Calu3 (cell line): ENCODE measurements around the gene MRPL49. TPM values are rescaled to one million over a fixed set of nuclear protein-coding genes. Genes with fewer than 3 reads are reported as not detected.
A peak's percentile ranks its signal among the peaks of the same experiment; 100 is the strongest.
"Not testable (repeated sequence)": the region's sequence is repeated elsewhere in the genome, so short reads cannot be mapped to it uniquely, and the experiment has no call there.

Source experiments
- BruUV-seq: library from RNA; stranded (reverse); fragments of 400-500 nt; replicated peaks from 2 replicates; lab custom pipeline; 2021; lab: Mats Ljungman, UMichigan
- CTCF ChIA-PET: fragments of 300-600 bp; sonication (Branson Sonifier 250); formaldehyde crosslinking; loops from one replicate; lab custom pipeline; 2022; ENCODE audit warnings: antibody characterized with exemption; lab: Charles Lee
- DNase-seq: peaks from one replicate; pipeline ENCODE4 v3.0.0; 2022
- H3K27ac Mint-ChIP-seq: one replicate; pipeline ENCODE4 v1.8.0; 2022; ENCODE audit warnings: mixed read lengths; ENCODE audit not compliant: unreplicated experiment
- H3K27me3 Mint-ChIP-seq: one replicate; pipeline ENCODE4 v1.8.0; 2022; ENCODE audit warnings: mixed read lengths; ENCODE audit not compliant: unreplicated experiment
- H3K36me3 Mint-ChIP-seq: one replicate; pipeline ENCODE4 v1.8.0; 2022; ENCODE audit warnings: mild to moderate bottlenecking, moderate library complexity, mixed read lengths; ENCODE audit not compliant: insufficient read depth, unreplicated experiment
- H3K4me1 Mint-ChIP-seq: one replicate; pipeline ENCODE4 v1.8.0; 2022; ENCODE audit warnings: mild to moderate bottlenecking, low read depth, mixed read lengths; ENCODE audit not compliant: unreplicated experiment
- H3K4me3 Mint-ChIP-seq: one replicate; pipeline ENCODE4 v1.8.0; 2022; ENCODE audit warnings: mild to moderate bottlenecking, low read depth, moderate library complexity, mixed read lengths; ENCODE audit not compliant: unreplicated experiment
- H3K9me3 Mint-ChIP-seq: one replicate; pipeline ENCODE4 v1.8.0; 2022; ENCODE audit warnings: low read depth, mixed read lengths; ENCODE audit not compliant: unreplicated experiment
- intact Hi-C: fragments of 100-400 bp; cut with micrococcal nuclease; formaldehyde crosslinking; loops from one replicate; pipeline ENCODE4 v1.10.0; 2022; ENCODE audit not compliant: unreplicated experiment
- total RNA-seq: library from RNA; stranded (reverse); gene quantifications from 2 replicates; pipeline ENCODE4 v1.2.3, GENCODE V29; 2022
- TF ChIP-seq, protein P1 (sequence below): fragments of 200-600 bp; IDR thresholded peaks from one replicate; pipeline ENCODE4 v1.8.0; 2022; ENCODE audit warnings: antibody characterized with exemption; ENCODE audit not compliant: unreplicated experiment

The MRPL49 gene
- total RNA-seq, 1 experiment from 2014 or later, result 84.1 TPM

DNA sequence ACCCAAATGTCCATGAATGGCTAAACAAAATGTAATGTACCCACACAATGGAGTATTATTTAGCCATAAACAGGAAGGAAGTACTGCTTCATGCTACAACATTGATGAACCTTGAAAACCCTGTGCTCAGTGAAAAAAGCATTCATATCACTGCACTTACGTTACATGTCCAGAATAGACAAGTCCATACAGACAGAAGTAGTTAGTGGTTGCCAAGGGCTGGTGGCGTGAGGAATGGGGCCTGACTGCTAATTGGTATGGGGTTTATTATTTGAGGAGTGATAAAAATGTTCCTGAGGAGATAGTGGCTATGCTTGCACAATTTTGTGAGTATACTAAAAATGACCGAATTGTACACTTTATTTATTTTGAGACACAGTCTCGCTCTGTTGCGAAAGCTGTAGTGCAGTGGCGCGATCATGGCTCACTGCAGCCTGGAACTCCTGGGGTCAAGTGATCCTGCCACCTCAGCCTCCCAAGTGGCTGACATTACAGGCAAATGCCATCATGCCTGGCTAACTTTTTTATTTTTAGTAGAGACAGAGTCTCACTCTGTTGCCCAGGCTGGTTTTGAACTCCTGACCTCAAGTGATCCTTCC is 19.9 kb downstream of the MRPL49 start:
- no peak for DNase-seq
- CTCF ChIA-PET, result no interaction called here
- intact Hi-C loops, result no loop called here
- TF ChIP-seq, protein P1, sequence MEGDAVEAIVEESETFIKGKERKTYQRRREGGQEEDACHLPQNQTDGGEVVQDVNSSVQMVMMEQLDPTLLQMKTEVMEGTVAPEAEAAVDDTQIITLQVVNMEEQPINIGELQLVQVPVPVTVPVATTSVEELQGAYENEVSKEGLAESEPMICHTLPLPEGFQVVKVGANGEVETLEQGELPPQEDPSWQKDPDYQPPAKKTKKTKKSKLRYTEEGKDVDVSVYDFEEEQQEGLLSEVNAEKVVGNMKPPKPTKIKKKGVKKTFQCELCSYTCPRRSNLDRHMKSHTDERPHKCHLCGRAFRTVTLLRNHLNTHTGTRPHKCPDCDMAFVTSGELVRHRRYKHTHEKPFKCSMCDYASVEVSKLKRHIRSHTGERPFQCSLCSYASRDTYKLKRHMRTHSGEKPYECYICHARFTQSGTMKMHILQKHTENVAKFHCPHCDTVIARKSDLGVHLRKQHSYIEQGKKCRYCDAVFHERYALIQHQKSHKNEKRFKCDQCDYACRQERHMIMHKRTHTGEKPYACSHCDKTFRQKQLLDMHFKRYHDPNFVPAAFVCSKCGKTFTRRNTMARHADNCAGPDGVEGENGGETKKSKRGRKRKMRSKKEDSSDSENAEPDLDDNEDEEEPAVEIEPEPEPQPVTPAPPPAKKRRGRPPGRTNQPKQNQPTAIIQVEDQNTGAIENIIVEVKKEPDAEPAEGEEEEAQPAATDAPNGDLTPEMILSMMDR, result no peak
- BruUV-seq, result no TSS peak
- peaks cover 17% of the 10 kb centered on the region for H3K27me3 Mint-ChIP-seq
- H3K27ac Mint-ChIP-seq, result no peak overlapping the region
- H3K36me3 Mint-ChIP-seq, result no peaks in the 10 kb centered on the region
- H3K9me3 Mint-ChIP-seq, result no peaks in the 10 kb centered on the region
- no peak overlapping the region for H3K4me3 Mint-ChIP-seq
- H3K4me1 Mint-ChIP-seq, result no peaks in the 10 kb centered on the region

DNA sequence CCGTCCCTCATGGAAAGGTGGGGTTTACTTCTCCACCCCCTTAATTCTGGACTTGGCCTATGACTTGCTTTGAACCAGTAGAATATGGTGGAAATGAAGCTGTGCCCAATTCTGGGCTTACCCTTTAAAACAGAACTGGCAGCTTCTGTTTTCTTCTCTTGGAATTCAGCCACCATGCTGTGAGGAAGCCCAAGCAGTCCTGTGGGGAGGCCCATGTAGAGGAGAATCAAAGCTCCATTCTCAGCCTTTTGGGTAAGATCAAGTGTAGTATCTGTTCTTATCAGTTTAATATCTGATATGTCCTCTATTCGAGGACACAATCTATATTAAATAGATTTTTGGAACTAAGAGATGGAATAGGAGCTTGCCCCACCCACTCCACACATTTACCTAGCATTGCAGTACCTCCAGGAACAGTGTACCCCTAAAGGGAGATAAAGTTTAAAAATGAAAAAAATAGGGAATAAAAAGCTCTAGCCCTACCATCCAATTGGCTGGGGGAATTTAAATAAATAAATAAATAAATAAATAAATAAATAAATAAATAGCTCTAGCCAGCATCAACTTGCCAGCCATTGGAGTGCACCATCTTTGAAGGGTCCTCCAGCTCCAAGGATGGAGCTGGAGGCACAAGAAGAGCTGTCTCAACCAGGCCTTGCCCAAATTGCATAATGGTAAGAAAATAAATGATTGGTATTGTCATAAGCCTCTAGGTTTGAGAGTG is 25.4 kb downstream of the MRPL49 start:
- Mint-ChIP-seq H3K9me3 (no peaks in the 10 kb centered on the region), H3K4me1 (peaks cover 31% of the 10 kb centered on the region)
- CTCF ChIA-PET, result no interaction called here

DNA sequence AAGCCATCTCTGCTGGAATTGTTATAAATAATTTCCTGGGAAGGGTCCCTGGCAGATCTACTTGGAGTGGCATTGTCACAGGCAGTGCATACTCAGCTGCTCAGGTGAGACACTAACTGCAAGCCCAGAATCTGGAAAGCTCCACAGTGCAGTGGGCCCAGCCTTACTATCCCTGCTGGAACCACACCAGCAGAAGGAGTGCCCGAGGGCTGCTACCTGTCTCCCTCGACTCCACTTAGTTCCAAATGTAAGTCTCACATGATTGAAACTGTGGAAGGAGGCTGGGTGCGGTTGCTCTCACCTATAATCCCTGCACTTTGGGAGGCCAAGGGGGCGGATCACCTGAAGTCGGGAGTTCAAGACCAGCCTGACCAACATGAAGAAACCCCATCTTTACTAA is 26.5 kb downstream of the MRPL49 start:
- DNase-seq, result no peak
- CTCF ChIA-PET, result interaction anchor here (0.6 kb wide), 1 partner anchor 15 kb away, joined by 5 read pairs; no protein-coding TSS in a partner anchor
- BruUV-seq, result no TSS peak
- no peaks in the 10 kb centered on the region for H3K27me3 Mint-ChIP-seq
- peaks cover 43% of the 10 kb centered on the region for H3K4me1 Mint-ChIP-seq
- H3K36me3 Mint-ChIP-seq, result no peaks in the 10 kb centered on the region
- intact Hi-C loops, result no loop called here
- no peak overlapping the region for H3K4me3 Mint-ChIP-seq
- no peaks in the 10 kb centered on the region for H3K9me3 Mint-ChIP-seq
- H3K27ac Mint-ChIP-seq, result no peak overlapping the region
- TF ChIP-seq, protein P1, result no peak

More for the DNA sequence above, 25.4 kb downstream of the MRPL49 start:
- no peak overlapping the region for H3K27ac Mint-ChIP-seq
- no peak for DNase-seq
- H3K4me3 Mint-ChIP-seq, result no peak overlapping the region
- no peaks in the 10 kb centered on the region for H3K27me3 Mint-ChIP-seq
- BruUV-seq, result no TSS peak
- H3K36me3 Mint-ChIP-seq, result no peaks in the 10 kb centered on the region
- TF ChIP-seq, protein P1, result no peak
- intact Hi-C loops, result no loop called here

DNA sequence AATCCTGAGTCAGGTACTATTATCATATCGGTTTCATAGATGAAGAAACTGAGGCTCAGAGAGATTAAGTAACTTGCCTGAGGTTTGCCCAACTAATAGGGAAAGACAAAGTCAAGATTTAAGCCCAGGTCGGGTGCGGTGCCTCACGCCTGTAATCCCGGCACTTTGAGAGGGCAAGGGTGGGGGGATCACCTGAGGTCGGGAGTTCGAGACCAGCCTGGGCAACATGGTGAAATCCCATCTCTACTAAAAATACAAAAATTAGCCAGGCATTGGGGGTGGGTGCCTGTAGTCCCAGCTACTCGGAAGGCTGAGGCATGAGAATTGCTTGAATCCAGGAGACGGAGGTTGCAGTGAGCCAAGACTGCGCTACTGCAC is 28.0 kb downstream of the MRPL49 start:
- intact Hi-C loops, result loop anchor here (2.0 kb wide), 2 partner anchors 15 to 31 kb away; partner anchors contain the start of genes CAPN1 and SYVN1
- peak overlapping the region; percentile 57 for H3K27ac Mint-ChIP-seq
- H3K27me3 Mint-ChIP-seq, H3K9me3 Mint-ChIP-seq, DNase-seq, H3K36me3 Mint-ChIP-seq, CTCF ChIA-PET, BruUV-seq: not testable (repeated sequence)
- peak overlapping the region; percentile 24 for H3K4me3 Mint-ChIP-seq
- H3K4me1 Mint-ChIP-seq, result peaks cover 45% of the 10 kb centered on the region
